Panc1 (cell line): ENCODE data around the gene LUC7L2.

Experiments used
- POLR2AphosphoS5 ChIP-seq: IDR thresholded peaks from 2 replicates; pipeline ENCODE4 v1.6.1; 2012; ENCODE audit warnings: mild to moderate bottlenecking, low read depth, low read length, moderate library complexity
- TF ChIP-seq, protein P1 (sequence below): fragments of 450-650 bp; IDR thresholded peaks from 2 replicates; pipeline ENCODE4 v1.5.1; 2017; ENCODE audit warnings: mild to moderate bottlenecking

GRCh38 chr7:139389091-139389490 lies 29.4 kb downstream of the LUC7L2 start:
- TF ChIP-seq POLR2AphosphoS5 = no peak
- TF ChIP-seq, protein P1, sequence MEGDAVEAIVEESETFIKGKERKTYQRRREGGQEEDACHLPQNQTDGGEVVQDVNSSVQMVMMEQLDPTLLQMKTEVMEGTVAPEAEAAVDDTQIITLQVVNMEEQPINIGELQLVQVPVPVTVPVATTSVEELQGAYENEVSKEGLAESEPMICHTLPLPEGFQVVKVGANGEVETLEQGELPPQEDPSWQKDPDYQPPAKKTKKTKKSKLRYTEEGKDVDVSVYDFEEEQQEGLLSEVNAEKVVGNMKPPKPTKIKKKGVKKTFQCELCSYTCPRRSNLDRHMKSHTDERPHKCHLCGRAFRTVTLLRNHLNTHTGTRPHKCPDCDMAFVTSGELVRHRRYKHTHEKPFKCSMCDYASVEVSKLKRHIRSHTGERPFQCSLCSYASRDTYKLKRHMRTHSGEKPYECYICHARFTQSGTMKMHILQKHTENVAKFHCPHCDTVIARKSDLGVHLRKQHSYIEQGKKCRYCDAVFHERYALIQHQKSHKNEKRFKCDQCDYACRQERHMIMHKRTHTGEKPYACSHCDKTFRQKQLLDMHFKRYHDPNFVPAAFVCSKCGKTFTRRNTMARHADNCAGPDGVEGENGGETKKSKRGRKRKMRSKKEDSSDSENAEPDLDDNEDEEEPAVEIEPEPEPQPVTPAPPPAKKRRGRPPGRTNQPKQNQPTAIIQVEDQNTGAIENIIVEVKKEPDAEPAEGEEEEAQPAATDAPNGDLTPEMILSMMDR = no peak
